HUES64 (cell line): ENCODE results near the gene TLR5.

Experiments used
- H3K27ac ChIP-seq: 2 replicates; pipeline ENCODE4 v1.7.0; 2013; ENCODE audit warnings: low read depth, low read length, inconsistent platforms
- H3K27me3 ChIP-seq: 2 replicates; pipeline ENCODE4 v1.6.1; 2013; ENCODE audit warnings: mild to moderate bottlenecking, low read length; ENCODE audit not compliant: insufficient read depth
- H3K36me3 ChIP-seq: 2 replicates; pipeline ENCODE4 v1.6.1; 2013; ENCODE audit warnings: mild to moderate bottlenecking, low read length; ENCODE audit not compliant: insufficient read depth
- H3K4me1 ChIP-seq: 2 replicates; pipeline ENCODE4 v1.6.1; 2013; ENCODE audit warnings: mild to moderate bottlenecking, low read length, moderate library complexity; ENCODE audit not compliant: insufficient read depth
- H3K4me3 ChIP-seq: 2 replicates; pipeline ENCODE4 v1.5.1; 2013; ENCODE audit warnings: mild to moderate bottlenecking, low read length, moderate library complexity
- H3K9ac ChIP-seq: 2 replicates; pipeline ENCODE4 v1.6.1; 2013; ENCODE audit warnings: mild to moderate bottlenecking, low read depth, low read length
- H3K9me3 ChIP-seq: 2 replicates; pipeline ENCODE4 v1.6.1; 2013; ENCODE audit warnings: low read depth, low read length; ENCODE audit not compliant: insufficient read depth
- WGBS: fragments of 150-250, 120-280 bp; methylation state at CpG from one replicate; pipeline ENCODE4 v1.1.7; 2013; ENCODE audit warnings: missing lambda C conversion rate; 5-methylcytosine and 5-hydroxymethylcytosine counted together

The TLR5 gene

GRCh38 chr1:223106856-223107255, 36.2 kb downstream of the TLR5 start:
- no peaks in the 10 kb centered on the region for H3K27me3 ChIP-seq
- 58% methylated on average over 3 of the region's 3 CpGs for WGBS
- no peak overlapping the region for H3K9ac ChIP-seq
- H3K36me3 ChIP-seq: no peaks in the 10 kb centered on the region
- H3K9me3 ChIP-seq: no peaks in the 10 kb centered on the region
- H3K4me3 ChIP-seq: no peak overlapping the region
- no peaks in the 10 kb centered on the region for H3K4me1 ChIP-seq
- H3K27ac ChIP-seq: no peak overlapping the region

GRCh38 chr1:223105568-223105967, 37.5 kb downstream of the TLR5 start:
- H3K9ac ChIP-seq: no peak overlapping the region

GRCh38 chr1:223102797-223103533, 40.1 kb downstream of the TLR5 start:
- 92% methylated on average over 10 of the region's 10 CpGs for WGBS
- no peaks in the 10 kb centered on the region for H3K36me3 ChIP-seq

More at GRCh38 chr1:223105568-223105967, 37.5 kb downstream of the TLR5 start:
- Histone ChIP-seq H3K9me3 (no peaks in the 10 kb centered on the region), H3K4me3 (no peak overlapping the region), H3K27ac (no peak overlapping the region), H3K36me3 (no peaks in the 10 kb centered on the region), H3K27me3 (no peaks in the 10 kb centered on the region), H3K4me1 (no peaks in the 10 kb centered on the region)
- WGBS: 95% methylated on average over 7 of the region's 7 CpGs

GRCh38 chr1:223097713-223098112, 45.3 kb downstream of the TLR5 start:
- H3K9me3 ChIP-seq: peaks cover 10% of the 10 kb centered on the region
- no peaks in the 10 kb centered on the region for H3K27me3 ChIP-seq
- H3K36me3 ChIP-seq: no peaks in the 10 kb centered on the region
- H3K9ac ChIP-seq: no peak overlapping the region
- 76% methylated on average over 1 of the region's 1 CpG for WGBS
- H3K27ac ChIP-seq: no peak overlapping the region
- H3K4me3 ChIP-seq: no peak overlapping the region
- no peaks in the 10 kb centered on the region for H3K4me1 ChIP-seq

More at GRCh38 chr1:223102797-223103533, 40.1 kb downstream of the TLR5 start:
- H3K4me1 ChIP-seq: no peaks in the 10 kb centered on the region
- no peak overlapping the region for H3K9ac ChIP-seq
- no peaks in the 10 kb centered on the region for H3K27me3 ChIP-seq
- H3K4me3 ChIP-seq: no peak overlapping the region
- peaks cover 10% of the 10 kb centered on the region for H3K9me3 ChIP-seq
- H3K27ac ChIP-seq: no peak overlapping the region

GRCh38 chr1:223095870-223096269, 47.2 kb downstream of the TLR5 start:
- H3K27me3 ChIP-seq: no peaks in the 10 kb centered on the region
- no peak overlapping the region for H3K27ac ChIP-seq
- H3K4me3 ChIP-seq: no peak overlapping the region
- 93% methylated on average over 4 of the region's 4 CpGs for WGBS
- H3K4me1 ChIP-seq: no peaks in the 10 kb centered on the region
- no peak overlapping the region for H3K9ac ChIP-seq
- H3K36me3 ChIP-seq: no peaks in the 10 kb centered on the region
- peaks cover 10% of the 10 kb centered on the region for H3K9me3 ChIP-seq

GRCh38 chr1:223091896-223092295, 51.2 kb downstream of the TLR5 start:
- no peak overlapping the region for H3K9ac ChIP-seq
- H3K36me3 ChIP-seq: no peaks in the 10 kb centered on the region
- H3K27me3 ChIP-seq: no peaks in the 10 kb centered on the region
- H3K4me1 ChIP-seq: no peaks in the 10 kb centered on the region
- 91% methylated on average over 6 of the region's 6 CpGs for WGBS
- H3K27ac ChIP-seq: no peak overlapping the region
- no peak overlapping the region for H3K4me3 ChIP-seq
- H3K9me3 ChIP-seq: no peaks in the 10 kb centered on the region

- 90% methylated on average over 11 of the region's 11 CpGs for WGBS
- Histone ChIP-seq H3K27me3 (no peaks in the 10 kb centered on the region), H3K9ac (no peak overlapping the region)
Observed at GRCh38 chr1:223089250-223089649, 53.8 kb downstream of the TLR5 start.

GRCh38 chr1:223088713-223089240, 54.3 kb downstream of the TLR5 start:
- H3K4me1 ChIP-seq: no peaks in the 10 kb centered on the region
- no peaks in the 10 kb centered on the region for H3K9me3 ChIP-seq
- H3K27ac ChIP-seq: no peak overlapping the region
- no peak overlapping the region for H3K9ac ChIP-seq
- H3K27me3 ChIP-seq: no peaks in the 10 kb centered on the region
- no peak overlapping the region for H3K4me3 ChIP-seq
- WGBS: 46% methylated on average over 13 of the region's 13 CpGs
- no peaks in the 10 kb centered on the region for H3K36me3 ChIP-seq

More at GRCh38 chr1:223089250-223089649, 53.8 kb downstream of the TLR5 start:
- no peaks in the 10 kb centered on the region for H3K36me3 ChIP-seq
- no peaks in the 10 kb centered on the region for H3K4me1 ChIP-seq
- H3K27ac ChIP-seq: no peak overlapping the region
- no peaks in the 10 kb centered on the region for H3K9me3 ChIP-seq
- no peak overlapping the region for H3K4me3 ChIP-seq

- H3K4me3 ChIP-seq: no peak overlapping the region
- no peaks in the 10 kb centered on the region for H3K4me1 ChIP-seq
- no peaks in the 10 kb centered on the region for H3K27me3 ChIP-seq
Observed at GRCh38 chr1:223087291-223088255, 55.5 kb downstream of the TLR5 start.

GRCh38 chr1:223084464-223084866, 58.6 kb downstream of the TLR5 start:
- Histone ChIP-seq H3K27me3 (peaks cover 3% of the 10 kb centered on the region; the same call in 1 of the 2 replicates), H3K27ac (no peak overlapping the region), H3K4me1 (no peaks in the 10 kb centered on the region), H3K4me3 (no peak overlapping the region), H3K9ac (no peak overlapping the region), H3K9me3 (no peaks in the 10 kb centered on the region), H3K36me3 (no peaks in the 10 kb centered on the region)
- 92% methylated on average over 8 of the region's 8 CpGs for WGBS

More at GRCh38 chr1:223087291-223088255, 55.5 kb downstream of the TLR5 start:
- no peak overlapping the region for H3K27ac ChIP-seq
- H3K9ac ChIP-seq: no peak overlapping the region
- WGBS: 84% methylated on average over 10 of the region's 10 CpGs
- no peaks in the 10 kb centered on the region for H3K9me3 ChIP-seq
- H3K36me3 ChIP-seq: no peaks in the 10 kb centered on the region

- Histone ChIP-seq H3K9ac (no peak overlapping the region), H3K27me3 (peaks cover 3% of the 10 kb centered on the region; the same call in 1 of the 2 replicates), H3K9me3 (no peaks in the 10 kb centered on the region), H3K4me1 (no peaks in the 10 kb centered on the region), H3K27ac (no peak overlapping the region), H3K36me3 (no peaks in the 10 kb centered on the region), H3K4me3 (no peak overlapping the region)
- WGBS: 94% methylated on average over 15 of the region's 15 CpGs
Observed at GRCh38 chr1:223083831-223084230, 59.2 kb downstream of the TLR5 start.
